GM12878 (cell line): ENCODE data around the gene MTRFR. TPM values are rescaled to one million over a fixed set of nuclear protein-coding genes. Genes with fewer than 3 reads are reported as not detected.

Experiments
- CHD1 ChIP-seq: IDR thresholded peaks from 2 replicates; pipeline ENCODE4 v1.6.1; 2012; ENCODE audit warnings: low read depth, low read length, improper control_type of control experiment
- CREB1 ChIP-seq: IDR thresholded peaks from 2 replicates; pipeline ENCODE4 v1.6.1; 2012; ENCODE audit warnings: low read depth, mild to moderate bottlenecking, inconsistent platforms
- MEF2B ChIP-seq: fragments of 450-650 bp; IDR thresholded peaks from 2 replicates; pipeline ENCODE4 v1.6.1; 2018; ENCODE audit warnings: mild to moderate bottlenecking, moderate library complexity; ENCODE audit not compliant: partially characterized antibody, poor library complexity, severe bottlenecking
- MTA2 ChIP-seq: fragments of 450-650 bp; IDR thresholded peaks from 2 replicates; pipeline ENCODE4 v1.6.1; 2016; ENCODE audit warnings: low read depth, mild to moderate bottlenecking, moderate library complexity
- MXI1 ChIP-seq: fragments of 150-350 bp; IDR thresholded peaks from 2 replicates; pipeline ENCODE4 v1.6.1; 2011; ENCODE audit warnings: low read depth, mild to moderate bottlenecking, inconsistent platforms, low read length, improper control_type of control experiment
- RCOR1 ChIP-seq: conservative IDR thresholded peaks from 2 replicates; pipeline ENCODE4 v1.6.1; 2012; ENCODE audit warnings: low read depth, low read length, improper control_type of control experiment
- SIX5 ChIP-seq: IDR thresholded peaks from 2 replicates; pipeline ENCODE4 v1.6.1; 2011; ENCODE audit warnings: mild to moderate bottlenecking, low read depth, low read length, moderate library complexity; ENCODE audit not compliant: severe bottlenecking
- SMARCA5 ChIP-seq: fragments of 450-650 bp; IDR thresholded peaks from 2 replicates; pipeline ENCODE4 v1.6.1; 2017; ENCODE audit warnings: mild to moderate bottlenecking
- SRF ChIP-seq, 2 experiments: IDR thresholded peaks; 2 replicates each; pipeline ENCODE4 v1.6.1; 2011; ENCODE audit warnings: low read depth in 2 of 2, low read length in 2 of 2, mild to moderate bottlenecking in 1 of 2, moderate library complexity in 1 of 2
- SUZ12 ChIP-seq: fragments of 200-600 bp; sonication (generic); IDR thresholded peaks from one replicate; pipeline ENCODE4 v1.6.1; 2018; ENCODE audit warnings: antibody characterized with exemption, mild to moderate bottlenecking; ENCODE audit not compliant: unreplicated experiment
- TCF12 ChIP-seq: IDR thresholded peaks from 2 replicates; pipeline ENCODE4 v1.6.1; 2011; ENCODE audit warnings: low read depth, mild to moderate bottlenecking, low read length
- TCF7 ChIP-seq: IDR thresholded peaks from 2 replicates; pipeline ENCODE4 v1.6.1; 2014; ENCODE audit warnings: antibody characterized with exemption, borderline replicate concordance
- YBX1 ChIP-seq: fragments of 450-650 bp; IDR thresholded peaks from 2 replicates; pipeline ENCODE4 v1.6.1; 2016; ENCODE audit warnings: antibody characterized with exemption
- polyA plus RNA-seq, 11 experiments: library from polyadenylated mRNA; depleted of rRNA in 4 of 11; unstranded in 6 of 11; stranded (reverse) in 5 of 11; fragments of >200 nt; fragmentation: Nextera tagmentation in 4 of 11; fragmentation: Illumina TruSeq in 1 of 11; extraction: Ambion mirVana in 4 of 11; extraction: Trizol in 1 of 11; gene quantifications; 1 replicate in 1 of 11; 2 replicates in 10 of 11; pipeline versions ENCODE4 v1.2.1 to v1.2.3, GENCODE V29; 2011 to 2016; ENCODE audit warnings: inconsistent platforms in 2 of 11, missing spikeins in 2 of 11, low read depth in 1 of 11
- total RNA-seq, 4 experiments: library from RNA; depleted of rRNA in 3 of 4; stranded (reverse); fragments of >200 nt in 3 of 4; fragmentation: Illumina TruSeq in 1 of 4; extraction: Trizol in 1 of 4; gene quantifications; 2 replicates each; pipeline versions ENCODE4 v1.2.1 to v1.2.3, GENCODE V29; 2013 to 2021
- TF ChIP-seq, protein P1 (sequence below): fragments of 450-650 bp; IDR thresholded peaks from 2 replicates; pipeline ENCODE4 v1.6.1; 2017; ENCODE audit warnings: mild to moderate bottlenecking
- TF ChIP-seq, protein P2 (sequence below): IDR thresholded peaks from 2 replicates; pipeline ENCODE4 v1.6.1; 2012; ENCODE audit warnings: mild to moderate bottlenecking, low read depth, low read length
- TF ChIP-seq, protein P3 (sequence below): fragments of 450-650 bp; IDR thresholded peaks from 2 replicates; pipeline ENCODE4 v1.6.1; 2017; ENCODE audit warnings: low read depth, mild to moderate bottlenecking, moderate library complexity
- TF ChIP-seq, protein P4 (sequence below): IDR thresholded peaks from 2 replicates; pipeline ENCODE4 v1.6.1; 2011; ENCODE audit warnings: borderline replicate concordance, low read depth, mild to moderate bottlenecking, moderate library complexity, mixed read lengths, low read length; ENCODE audit not compliant: insufficient read depth; ENCODE audit errors: extremely low read length
- TF ChIP-seq, protein P5 (sequence below): fragments of 450-650 bp; IDR thresholded peaks from 2 replicates; pipeline ENCODE4 v1.6.1; 2017; ENCODE audit warnings: mild to moderate bottlenecking, low read depth, inconsistent platforms; ENCODE audit not compliant: poor library complexity, severe bottlenecking

MTRFR gene
- total and polyA plus RNA-seq, 10 of the 15 experiments (the other 5 are each of a cell fraction or from before 2014, with no cell fraction given) = 12.2 to 33.4 (median 24.8) TPM

DNA sequence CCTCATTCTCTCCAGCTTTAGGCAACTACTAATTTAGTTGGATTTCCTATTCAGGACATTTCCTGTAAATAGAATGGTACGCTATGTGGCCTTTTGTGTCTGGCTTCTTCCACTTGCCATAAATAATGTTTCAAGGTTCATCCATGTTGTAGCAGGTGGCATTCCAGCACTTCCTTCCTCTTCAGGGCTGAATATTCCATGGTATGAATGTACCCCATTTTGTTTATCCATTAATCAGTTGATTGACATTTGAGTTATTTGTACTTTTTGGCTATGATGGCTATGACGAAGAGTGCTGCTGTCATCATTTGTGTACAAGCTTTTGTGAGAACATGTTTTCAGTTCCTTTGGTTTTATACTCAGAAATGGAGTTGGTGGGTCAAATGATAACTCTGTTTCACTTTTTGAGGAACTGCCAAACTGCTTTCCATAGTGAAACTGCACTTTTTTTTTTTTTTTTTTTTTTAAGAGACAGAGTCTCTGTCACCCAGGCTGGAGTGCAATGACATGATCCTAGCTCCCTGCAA, 44.9 kb downstream of the MTRFR start (continued):
- TF ChIP-seq, protein P1, sequence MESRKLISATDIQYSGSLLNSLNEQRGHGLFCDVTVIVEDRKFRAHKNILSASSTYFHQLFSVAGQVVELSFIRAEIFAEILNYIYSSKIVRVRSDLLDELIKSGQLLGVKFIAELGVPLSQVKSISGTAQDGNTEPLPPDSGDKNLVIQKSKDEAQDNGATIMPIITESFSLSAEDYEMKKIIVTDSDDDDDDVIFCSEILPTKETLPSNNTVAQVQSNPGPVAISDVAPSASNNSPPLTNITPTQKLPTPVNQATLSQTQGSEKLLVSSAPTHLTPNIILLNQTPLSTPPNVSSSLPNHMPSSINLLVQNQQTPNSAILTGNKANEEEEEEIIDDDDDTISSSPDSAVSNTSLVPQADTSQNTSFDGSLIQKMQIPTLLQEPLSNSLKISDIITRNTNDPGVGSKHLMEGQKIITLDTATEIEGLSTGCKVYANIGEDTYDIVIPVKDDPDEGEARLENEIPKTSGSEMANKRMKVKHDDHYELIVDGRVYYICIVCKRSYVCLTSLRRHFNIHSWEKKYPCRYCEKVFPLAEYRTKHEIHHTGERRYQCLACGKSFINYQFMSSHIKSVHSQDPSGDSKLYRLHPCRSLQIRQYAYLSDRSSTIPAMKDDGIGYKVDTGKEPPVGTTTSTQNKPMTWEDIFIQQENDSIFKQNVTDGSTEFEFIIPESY = no peak
- TF ChIP-seq MEF2B (no peak), SIX5 (no peak), CHD1 (no peak), CREB1 (peak; percentile 98), SRF (IDR thresholded peaks at IDR 0.05; ENCODE audit: low read depth in 2 of 2, low read length in 2 of 2) (no peak), TCF12 (no peak), RCOR1 (no peak), SUZ12 (no peak), YBX1 (no peak), SMARCA5 (no peak), MTA2 (peak; percentile 85), MXI1 (no peak), TCF7 (no peak)
- TF ChIP-seq, protein P2, sequence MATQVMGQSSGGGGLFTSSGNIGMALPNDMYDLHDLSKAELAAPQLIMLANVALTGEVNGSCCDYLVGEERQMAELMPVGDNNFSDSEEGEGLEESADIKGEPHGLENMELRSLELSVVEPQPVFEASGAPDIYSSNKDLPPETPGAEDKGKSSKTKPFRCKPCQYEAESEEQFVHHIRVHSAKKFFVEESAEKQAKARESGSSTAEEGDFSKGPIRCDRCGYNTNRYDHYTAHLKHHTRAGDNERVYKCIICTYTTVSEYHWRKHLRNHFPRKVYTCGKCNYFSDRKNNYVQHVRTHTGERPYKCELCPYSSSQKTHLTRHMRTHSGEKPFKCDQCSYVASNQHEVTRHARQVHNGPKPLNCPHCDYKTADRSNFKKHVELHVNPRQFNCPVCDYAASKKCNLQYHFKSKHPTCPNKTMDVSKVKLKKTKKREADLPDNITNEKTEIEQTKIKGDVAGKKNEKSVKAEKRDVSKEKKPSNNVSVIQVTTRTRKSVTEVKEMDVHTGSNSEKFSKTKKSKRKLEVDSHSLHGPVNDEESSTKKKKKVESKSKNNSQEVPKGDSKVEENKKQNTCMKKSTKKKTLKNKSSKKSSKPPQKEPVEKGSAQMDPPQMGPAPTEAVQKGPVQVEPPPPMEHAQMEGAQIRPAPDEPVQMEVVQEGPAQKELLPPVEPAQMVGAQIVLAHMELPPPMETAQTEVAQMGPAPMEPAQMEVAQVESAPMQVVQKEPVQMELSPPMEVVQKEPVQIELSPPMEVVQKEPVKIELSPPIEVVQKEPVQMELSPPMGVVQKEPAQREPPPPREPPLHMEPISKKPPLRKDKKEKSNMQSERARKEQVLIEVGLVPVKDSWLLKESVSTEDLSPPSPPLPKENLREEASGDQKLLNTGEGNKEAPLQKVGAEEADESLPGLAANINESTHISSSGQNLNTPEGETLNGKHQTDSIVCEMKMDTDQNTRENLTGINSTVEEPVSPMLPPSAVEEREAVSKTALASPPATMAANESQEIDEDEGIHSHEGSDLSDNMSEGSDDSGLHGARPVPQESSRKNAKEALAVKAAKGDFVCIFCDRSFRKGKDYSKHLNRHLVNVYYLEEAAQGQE = no peak
- TF ChIP-seq, protein P3, sequence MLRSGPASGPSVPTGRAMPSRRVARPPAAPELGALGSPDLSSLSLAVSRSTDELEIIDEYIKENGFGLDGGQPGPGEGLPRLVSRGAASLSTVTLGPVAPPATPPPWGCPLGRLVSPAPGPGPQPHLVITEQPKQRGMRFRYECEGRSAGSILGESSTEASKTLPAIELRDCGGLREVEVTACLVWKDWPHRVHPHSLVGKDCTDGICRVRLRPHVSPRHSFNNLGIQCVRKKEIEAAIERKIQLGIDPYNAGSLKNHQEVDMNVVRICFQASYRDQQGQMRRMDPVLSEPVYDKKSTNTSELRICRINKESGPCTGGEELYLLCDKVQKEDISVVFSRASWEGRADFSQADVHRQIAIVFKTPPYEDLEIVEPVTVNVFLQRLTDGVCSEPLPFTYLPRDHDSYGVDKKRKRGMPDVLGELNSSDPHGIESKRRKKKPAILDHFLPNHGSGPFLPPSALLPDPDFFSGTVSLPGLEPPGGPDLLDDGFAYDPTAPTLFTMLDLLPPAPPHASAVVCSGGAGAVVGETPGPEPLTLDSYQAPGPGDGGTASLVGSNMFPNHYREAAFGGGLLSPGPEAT = peak; percentile 84
- TF ChIP-seq, protein P4, sequence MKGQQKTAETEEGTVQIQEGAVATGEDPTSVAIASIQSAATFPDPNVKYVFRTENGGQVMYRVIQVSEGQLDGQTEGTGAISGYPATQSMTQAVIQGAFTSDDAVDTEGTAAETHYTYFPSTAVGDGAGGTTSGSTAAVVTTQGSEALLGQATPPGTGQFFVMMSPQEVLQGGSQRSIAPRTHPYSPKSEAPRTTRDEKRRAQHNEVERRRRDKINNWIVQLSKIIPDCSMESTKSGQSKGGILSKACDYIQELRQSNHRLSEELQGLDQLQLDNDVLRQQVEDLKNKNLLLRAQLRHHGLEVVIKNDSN = no peak
- TF ChIP-seq, protein P5, sequence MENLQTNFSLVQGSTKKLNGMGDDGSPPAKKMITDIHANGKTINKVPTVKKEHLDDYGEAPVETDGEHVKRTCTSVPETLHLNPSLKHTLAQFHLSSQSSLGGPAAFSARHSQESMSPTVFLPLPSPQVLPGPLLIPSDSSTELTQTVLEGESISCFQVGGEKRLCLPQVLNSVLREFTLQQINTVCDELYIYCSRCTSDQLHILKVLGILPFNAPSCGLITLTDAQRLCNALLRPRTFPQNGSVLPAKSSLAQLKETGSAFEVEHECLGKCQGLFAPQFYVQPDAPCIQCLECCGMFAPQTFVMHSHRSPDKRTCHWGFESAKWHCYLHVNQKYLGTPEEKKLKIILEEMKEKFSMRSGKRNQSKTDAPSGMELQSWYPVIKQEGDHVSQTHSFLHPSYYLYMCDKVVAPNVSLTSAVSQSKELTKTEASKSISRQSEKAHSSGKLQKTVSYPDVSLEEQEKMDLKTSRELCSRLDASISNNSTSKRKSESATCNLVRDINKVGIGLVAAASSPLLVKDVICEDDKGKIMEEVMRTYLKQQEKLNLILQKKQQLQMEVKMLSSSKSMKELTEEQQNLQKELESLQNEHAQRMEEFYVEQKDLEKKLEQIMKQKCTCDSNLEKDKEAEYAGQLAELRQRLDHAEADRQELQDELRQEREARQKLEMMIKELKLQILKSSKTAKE = peak; percentile 75
- TF ChIP-seq, all 136 proteins: peak for 42
